Rectal smooth muscle tissue (tissue), 1 donor: ENCODE results near the gene DBN1.

ENCODE experiments used
- H3K27ac ChIP-seq: one replicate; pipeline ENCODE4 v1.7.0; 2013; ENCODE audit warnings: low read depth, low read length, inconsistent platforms
- H3K27me3 ChIP-seq: one replicate; pipeline ENCODE4 v1.7.0; 2013; ENCODE audit warnings: low read length; ENCODE audit not compliant: control insufficient read depth, insufficient read depth
- H3K36me3 ChIP-seq: one replicate; pipeline ENCODE4 v1.7.0; 2013; ENCODE audit warnings: low read length; ENCODE audit not compliant: control insufficient read depth, insufficient read depth
- H3K4me1 ChIP-seq: one replicate; pipeline ENCODE4 v1.7.0; 2013; ENCODE audit warnings: low read length; ENCODE audit not compliant: control insufficient read depth, insufficient read depth
- H3K4me3 ChIP-seq: one replicate; pipeline ENCODE4 v1.7.0; 2013; ENCODE audit warnings: low read length
- H3K9ac ChIP-seq: one replicate; pipeline ENCODE4 v1.7.0; 2013; ENCODE audit warnings: low read length

The DBN1 gene

GRCh38 chr5:177452688-177453638 lies 20.5 kb downstream of the DBN1 start:
- Histone ChIP-seq H3K4me3 (no peak overlapping the region), H3K9ac (no peak overlapping the region), H3K36me3 (no peaks in the 10 kb centered on the region), H3K27me3 (peaks cover 8% of the 10 kb centered on the region), H3K27ac (no peak overlapping the region), H3K4me1 (peaks cover 19% of the 10 kb centered on the region)

DNA sequence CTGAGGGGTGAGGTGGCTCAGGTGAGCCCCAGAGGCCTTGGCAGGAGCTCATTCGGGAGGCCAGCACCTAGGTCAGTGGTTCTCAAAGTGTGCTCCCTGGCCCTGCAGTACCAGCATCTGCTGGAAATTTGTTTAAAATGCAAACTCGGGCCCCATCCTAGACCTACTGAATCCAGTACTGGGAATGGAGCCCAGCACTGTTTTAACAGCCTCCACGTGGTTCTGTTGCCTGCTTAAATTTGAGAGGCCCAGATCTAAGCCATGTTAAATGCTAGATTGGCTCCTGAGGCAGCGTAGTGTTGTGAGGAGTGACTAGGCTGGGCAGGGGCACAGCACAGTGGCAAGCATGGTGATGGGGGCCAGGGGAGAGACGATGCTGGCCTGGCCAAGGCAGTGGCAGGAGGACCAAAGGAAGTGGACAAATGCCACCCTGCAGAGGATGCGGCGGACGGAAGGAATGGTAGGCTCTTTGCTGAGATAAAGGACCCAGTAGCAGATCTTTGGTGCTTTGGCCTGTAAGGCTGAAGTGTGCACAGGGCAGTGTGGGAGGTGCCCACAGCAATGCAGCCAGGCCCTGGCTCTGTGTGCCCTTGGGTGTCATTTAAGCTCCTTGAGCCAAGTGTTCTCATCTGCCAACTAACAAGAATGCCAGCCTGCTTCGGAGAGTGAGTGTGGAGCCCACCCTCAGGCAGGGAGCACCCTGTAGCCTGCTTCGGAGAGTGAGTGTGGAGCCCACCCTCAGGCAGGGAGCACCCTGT lies 22.6 kb downstream of the DBN1 start:
- H3K36me3 ChIP-seq, result no peaks in the 10 kb centered on the region
- peaks cover 11% of the 10 kb centered on the region for H3K27me3 ChIP-seq
- H3K4me3 ChIP-seq, result no peak overlapping the region
- H3K27ac ChIP-seq, result no peak overlapping the region
- H3K4me1 ChIP-seq, result peaks cover 12% of the 10 kb centered on the region
- H3K9ac ChIP-seq, result no peak overlapping the region

- Histone ChIP-seq H3K27me3 (peaks cover 11% of the 10 kb centered on the region), H3K4me3 (no peak overlapping the region), H3K27ac (no peak overlapping the region), H3K36me3 (no peaks in the 10 kb centered on the region), H3K4me1 (peaks cover 8% of the 10 kb centered on the region), H3K9ac (no peak overlapping the region)
These were observed 24.0 kb downstream of the DBN1 start for GRCh38 chr5:177449140-177450061.

DNA sequence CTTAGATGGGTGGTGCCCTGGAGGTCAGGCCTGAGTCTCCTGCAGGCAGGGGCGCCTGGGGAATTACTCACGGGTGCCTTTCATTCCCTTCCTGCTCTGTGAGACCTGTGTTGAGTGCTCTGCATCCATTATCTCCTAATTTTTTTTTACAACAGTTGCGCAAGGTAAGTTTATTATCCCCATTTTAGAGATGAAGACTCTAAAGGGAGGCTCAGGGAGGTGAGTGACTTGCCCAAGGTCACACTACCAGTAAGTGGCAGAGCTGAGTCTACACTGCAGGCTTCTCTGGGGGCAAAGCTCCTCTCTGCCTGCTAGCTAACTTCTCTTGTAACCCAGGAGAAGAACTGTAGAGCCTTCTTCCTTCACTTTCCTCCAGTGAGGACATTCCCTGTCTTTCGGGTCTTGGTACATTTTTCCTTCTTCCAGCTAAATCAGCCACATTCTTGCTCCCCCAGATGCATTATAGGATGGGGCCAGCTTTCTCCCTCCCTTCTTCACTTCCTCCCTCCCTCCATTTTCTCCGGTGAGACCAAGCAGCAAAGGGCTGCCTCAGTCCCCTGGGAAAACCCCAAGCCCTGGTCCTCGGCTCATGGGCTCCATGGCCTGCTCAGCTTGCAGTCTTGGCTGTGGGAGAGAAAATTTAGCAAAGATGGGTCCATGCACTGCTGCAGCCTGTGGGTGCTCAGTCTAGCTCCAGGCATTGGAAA lies 25.0 kb downstream of the DBN1 start:
- H3K27ac ChIP-seq, result no peak overlapping the region
- H3K4me1 ChIP-seq, result peaks cover 2% of the 10 kb centered on the region
- H3K4me3 ChIP-seq, result no peak overlapping the region
- H3K9ac ChIP-seq, result no peak overlapping the region
- no peaks in the 10 kb centered on the region for H3K36me3 ChIP-seq
- peaks cover 11% of the 10 kb centered on the region for H3K27me3 ChIP-seq

DNA sequence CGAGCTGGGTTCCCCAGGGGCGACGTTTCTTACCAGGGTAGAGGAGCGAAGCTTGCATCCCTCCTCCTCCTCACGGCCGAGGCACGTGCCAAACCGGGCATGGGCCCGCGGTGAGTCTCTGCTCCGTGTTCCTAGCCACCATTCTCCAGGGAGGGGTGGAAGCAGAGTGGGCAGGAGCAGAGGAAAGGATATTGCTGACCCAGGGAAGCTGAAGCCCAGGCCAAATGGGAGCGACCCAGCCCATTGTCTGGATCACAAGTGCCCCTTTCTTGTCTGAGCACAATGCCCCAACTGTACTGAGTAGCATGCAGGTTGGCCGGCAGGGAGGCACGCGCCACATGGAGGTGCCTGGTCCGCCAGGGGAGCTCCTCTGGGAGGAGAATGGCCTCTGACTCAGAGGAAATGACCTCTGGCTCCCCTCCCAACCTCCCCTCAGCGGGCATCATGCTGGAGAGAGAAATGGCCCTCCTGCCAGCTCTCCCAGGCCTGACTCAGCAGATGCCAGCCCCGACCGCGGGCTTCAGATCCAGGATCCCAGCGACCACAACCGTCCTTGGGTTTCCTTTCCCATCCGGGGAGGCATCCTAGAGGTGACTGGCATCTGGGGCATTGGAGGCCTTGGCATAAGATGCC lies 25.7 kb downstream of the DBN1 start:
- Histone ChIP-seq H3K27ac (no peak overlapping the region), H3K4me3 (no peak overlapping the region), H3K9ac (no peak overlapping the region), H3K36me3 (no peaks in the 10 kb centered on the region), H3K4me1 (peaks cover under 1% of the 10 kb centered on the region), H3K27me3 (peaks cover 11% of the 10 kb centered on the region)

DNA sequence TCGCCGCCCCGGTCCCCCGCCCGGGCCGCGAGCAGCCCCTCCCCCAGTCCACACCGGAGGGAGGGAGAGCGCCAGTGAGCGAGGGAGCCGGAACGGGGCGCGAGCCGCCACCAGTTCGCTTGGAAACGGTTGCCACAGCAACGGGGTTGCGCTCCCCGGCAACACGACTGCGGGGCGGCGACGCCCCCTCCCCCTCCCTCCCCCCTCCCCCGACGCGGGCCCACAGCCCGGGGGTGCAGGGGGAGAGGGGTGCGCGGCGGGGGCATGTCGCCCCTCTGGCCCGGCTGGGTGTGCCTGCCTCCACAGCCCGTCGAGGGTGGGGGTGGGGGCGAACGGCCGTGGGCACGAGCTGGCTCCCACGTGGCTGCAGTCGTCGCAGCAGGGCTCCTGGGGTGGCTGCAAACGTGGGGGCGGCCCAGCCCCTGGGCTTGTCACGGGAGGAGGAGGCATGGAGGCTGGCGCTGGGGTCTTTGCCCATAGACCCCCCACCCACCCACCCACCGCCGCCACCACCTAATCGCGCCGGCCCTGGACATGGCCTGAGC lies 26.3 kb downstream of the DBN1 start:
- Histone ChIP-seq H3K4me3 (peak overlapping the region; percentile 50), H3K4me1 (no peaks in the 10 kb centered on the region), H3K36me3 (no peaks in the 10 kb centered on the region), H3K27me3 (peaks cover 11% of the 10 kb centered on the region), H3K9ac (no peak overlapping the region), H3K27ac (no peak overlapping the region)

DNA sequence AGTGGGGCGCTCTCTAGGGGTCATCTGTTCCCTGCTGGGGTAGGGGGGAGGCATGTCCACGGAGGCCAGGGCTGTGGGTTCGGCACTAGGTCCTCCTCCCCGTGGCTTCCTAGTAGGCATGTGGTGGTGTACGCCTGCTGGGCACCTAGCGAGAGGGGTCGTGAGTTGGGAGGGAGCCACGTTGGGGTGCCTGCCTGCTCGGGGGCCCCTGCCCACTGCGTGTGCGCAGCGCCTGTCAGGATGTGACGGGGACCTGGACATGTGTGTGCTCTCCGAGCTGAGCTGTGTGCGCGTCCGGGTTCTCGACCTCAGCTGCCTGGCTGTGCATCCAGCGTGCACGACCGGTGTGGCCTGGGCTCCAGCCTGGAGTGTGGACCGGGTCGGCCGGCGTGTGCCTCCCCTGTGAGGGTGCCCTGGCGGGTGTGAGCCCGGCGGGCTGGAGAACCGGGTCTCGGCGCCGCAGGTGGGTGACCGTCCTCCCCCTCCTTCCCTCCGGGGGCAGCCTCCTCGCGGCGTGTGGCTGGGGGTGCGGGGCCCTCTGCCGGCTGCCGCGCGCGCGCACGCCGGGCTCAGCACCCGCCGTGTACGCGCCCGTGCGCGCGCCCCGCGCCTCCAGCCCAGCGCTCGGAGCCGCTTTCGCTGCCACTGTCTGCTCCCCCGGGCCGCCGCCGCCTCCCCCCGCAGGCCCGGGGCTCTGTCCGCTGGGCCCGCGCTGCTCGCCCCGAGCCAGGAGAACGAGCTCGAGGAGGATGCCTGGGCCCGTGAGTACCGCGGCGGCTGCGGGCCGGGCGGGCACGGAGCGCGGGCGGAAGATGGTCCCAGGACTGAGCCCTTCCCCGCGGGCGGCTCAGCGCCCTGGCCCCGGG lies 27.0 kb downstream of the DBN1 start, which contains the start of gene PRR7:
PRR7 (plus strand) TSS at position 615 of the 866 bp plus-strand sequence. CDS start 8,254 bp downstream, outside the sequence.
- no peaks in the 10 kb centered on the region for H3K4me1 ChIP-seq
- peaks cover 11% of the 10 kb centered on the region for H3K27me3 ChIP-seq
- H3K36me3 ChIP-seq, result no peaks in the 10 kb centered on the region
- no peak within 1 kb of the TSS for H3K27ac ChIP-seq
- H3K9ac ChIP-seq, result no peak within 1 kb of the TSS
- peak within 1 kb of the TSS; percentile 50 for H3K4me3 ChIP-seq

- H3K4me1 ChIP-seq, result no peaks in the 10 kb centered on the region
- peak overlapping the region; percentile 50 for H3K4me3 ChIP-seq
- peaks cover 8% of the 10 kb centered on the region for H3K27me3 ChIP-seq
- H3K9ac ChIP-seq, result no peak overlapping the region
- no peaks in the 10 kb centered on the region for H3K36me3 ChIP-seq
- H3K27ac ChIP-seq, result no peak overlapping the region
These were observed 27.6 kb downstream of the DBN1 start for GRCh38 chr5:177445917-177446199.

DNA sequence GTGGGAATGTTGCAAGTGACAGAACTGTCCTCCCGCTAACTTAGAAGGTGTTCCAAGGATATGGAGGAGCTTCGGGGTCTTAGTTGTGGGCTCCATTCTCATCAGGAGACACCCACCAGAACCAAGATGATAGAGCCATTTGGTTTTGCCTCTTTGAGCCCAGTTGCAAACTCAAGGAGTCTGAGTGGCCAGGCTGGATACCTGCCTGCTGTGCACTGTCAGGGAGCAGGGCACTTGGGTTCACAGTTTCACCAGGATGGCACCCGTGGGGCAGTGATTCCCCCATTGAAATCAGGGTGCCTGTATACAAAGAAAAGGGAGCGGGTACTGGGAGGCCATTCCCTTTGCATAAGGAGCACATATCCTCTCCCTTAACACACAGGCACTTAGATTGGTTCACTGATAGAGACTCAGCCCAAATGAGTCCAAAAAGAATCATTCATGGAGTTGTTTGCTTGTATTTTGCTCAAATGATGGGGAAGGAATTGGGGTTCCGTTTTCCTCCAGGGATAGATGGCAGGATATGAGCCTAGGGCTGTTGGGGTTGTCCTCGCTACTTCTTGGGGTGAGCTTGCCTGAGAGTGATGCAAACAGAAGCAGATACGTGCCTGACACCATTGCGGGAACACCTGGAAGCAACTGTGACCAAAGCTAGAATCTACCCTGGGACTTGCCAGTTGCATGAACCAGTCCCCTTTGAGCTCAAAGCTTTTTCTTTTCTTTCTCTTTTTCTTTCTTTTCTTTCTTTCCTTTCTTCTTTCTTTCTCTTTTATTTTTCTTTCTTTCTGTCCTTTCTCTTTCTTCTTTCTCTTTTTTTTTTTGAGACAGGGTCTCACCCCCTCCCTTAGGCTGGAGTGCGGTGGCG lies 28.1 kb downstream of the DBN1 start:
- H3K27ac ChIP-seq, result no peak overlapping the region
- no peaks in the 10 kb centered on the region for H3K4me1 ChIP-seq
- no peaks in the 10 kb centered on the region for H3K36me3 ChIP-seq
- peaks cover 8% of the 10 kb centered on the region for H3K27me3 ChIP-seq
- H3K4me3 ChIP-seq, result no peak overlapping the region
- H3K9ac ChIP-seq, result no peak overlapping the region
